Suprapubic skin (tissue), 4 donors: ENCODE results near the gene PRDM12.

ENCODE experiments used
- EP300 ChIP-seq: sonication (generic); formaldehyde crosslinking; IDR thresholded peaks from one replicate; pipeline ENCODE4 v1.6.1; 2017; ENCODE audit warnings: antibody characterized with exemption
- POLR2A ChIP-seq, 2 donors: fragments of 450-650 bp; IDR thresholded peaks; one replicate each; pipeline ENCODE4 v1.6.1; 2017; ENCODE audit warnings: antibody characterized with exemption in 2 of 2, mild to moderate bottlenecking in 2 of 2, moderate library complexity in 2 of 2
- POLR2AphosphoS5 ChIP-seq, 3 donors: sonication (generic); formaldehyde crosslinking; IDR thresholded peaks; one replicate each; pipeline ENCODE4 v1.6.1; 2017; ENCODE audit warnings: antibody characterized with exemption in 3 of 3
- TF ChIP-seq, protein P1 (sequence below), 2 donors: fragments of 200-600 bp in 1 of 2; fragments of 450-650 bp in 1 of 2; sonication (generic) in 1 of 2; IDR thresholded peaks; one replicate each; pipeline ENCODE4 v1.5.1; 2016 to 2019; ENCODE audit warnings: antibody characterized with exemption in 2 of 2, mild to moderate bottlenecking in 1 of 2, moderate library complexity in 1 of 2

DNA sequence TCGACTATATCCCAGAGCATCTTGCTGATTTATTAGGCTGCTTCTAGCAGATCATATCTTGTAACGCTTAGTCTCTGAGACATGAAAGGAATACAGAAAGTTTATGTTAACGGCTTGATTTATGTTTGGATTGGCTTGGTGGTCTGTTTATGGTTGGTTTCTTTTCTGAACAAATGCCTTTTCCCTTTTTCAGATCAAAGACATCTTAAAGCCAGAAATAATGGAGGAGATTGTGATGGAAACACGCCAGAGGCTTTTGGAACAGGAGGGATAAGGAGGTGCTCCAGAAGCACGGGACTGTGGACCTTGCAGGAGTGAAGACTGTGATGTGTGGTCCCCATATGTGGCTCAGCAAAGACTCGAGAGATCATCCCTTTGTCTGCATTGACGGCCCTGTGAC is 39.1 kb downstream of the PRDM12 start:
- TF ChIP-seq POLR2AphosphoS5 (IDR thresholded peaks at IDR 0.05): no peak
- TF ChIP-seq, protein P1, sequence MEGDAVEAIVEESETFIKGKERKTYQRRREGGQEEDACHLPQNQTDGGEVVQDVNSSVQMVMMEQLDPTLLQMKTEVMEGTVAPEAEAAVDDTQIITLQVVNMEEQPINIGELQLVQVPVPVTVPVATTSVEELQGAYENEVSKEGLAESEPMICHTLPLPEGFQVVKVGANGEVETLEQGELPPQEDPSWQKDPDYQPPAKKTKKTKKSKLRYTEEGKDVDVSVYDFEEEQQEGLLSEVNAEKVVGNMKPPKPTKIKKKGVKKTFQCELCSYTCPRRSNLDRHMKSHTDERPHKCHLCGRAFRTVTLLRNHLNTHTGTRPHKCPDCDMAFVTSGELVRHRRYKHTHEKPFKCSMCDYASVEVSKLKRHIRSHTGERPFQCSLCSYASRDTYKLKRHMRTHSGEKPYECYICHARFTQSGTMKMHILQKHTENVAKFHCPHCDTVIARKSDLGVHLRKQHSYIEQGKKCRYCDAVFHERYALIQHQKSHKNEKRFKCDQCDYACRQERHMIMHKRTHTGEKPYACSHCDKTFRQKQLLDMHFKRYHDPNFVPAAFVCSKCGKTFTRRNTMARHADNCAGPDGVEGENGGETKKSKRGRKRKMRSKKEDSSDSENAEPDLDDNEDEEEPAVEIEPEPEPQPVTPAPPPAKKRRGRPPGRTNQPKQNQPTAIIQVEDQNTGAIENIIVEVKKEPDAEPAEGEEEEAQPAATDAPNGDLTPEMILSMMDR (IDR thresholded peaks at IDR 0.05): no peak
- TF ChIP-seq POLR2A (IDR thresholded peaks at IDR 0.05): no peak
- no peak for TF ChIP-seq EP300
